ENCODE measurements around the gene SLCO3A1.

- TF ChIP-seq CTCF (IDR thresholded peaks at IDR 0.05) (no peak), POLR2A (IDR thresholded peaks at IDR 0.05) (no peak)
Measured at GRCh38 chr15:91945385-91945784, 91.9 kb downstream of the SLCO3A1 start.
